T47D (cell line): ENCODE data around the gene TNFRSF12A.

ENCODE experiments used
- DNase-seq, 2 experiments: peaks; one replicate each; pipeline versions ENCODE4 v3.0.0 to v3.0.0-alpha.2; 2011 to 2012; ENCODE audit warnings: low read depth in 1 of 2, low spot score in 1 of 2
- JUND ChIP-seq: IDR thresholded peaks from 2 replicates; pipeline ENCODE4 v1.6.1; 2012; ENCODE audit warnings: low read depth
- in situ Hi-C: cut with HindIII; loops from 2 replicates; pipeline ENCODE4 v1.10.0; 2016; ENCODE audit warnings: low sequenced_read_pairs, low pct_unique_long_range_greater_than_20kb

TNFRSF12A gene

GRCh38 chr16:3027983-3028715 lies 8.0 kb downstream of the TNFRSF12A start:
- in situ Hi-C loops: no loop called here
- no peak for TF ChIP-seq JUND
- peak; percentile 93 to 95 for DNase-seq

- no peak for DNase-seq
- no peak for TF ChIP-seq JUND
- in situ Hi-C loops: no loop called here
Measured at GRCh38 chr16:3028716-3029319, 8.7 kb downstream of the TNFRSF12A start.

GRCh38 chr16:3029491-3030221 lies 9.5 kb downstream of the TNFRSF12A start:
- in situ Hi-C loops: no loop called here
- no peak for DNase-seq
- TF ChIP-seq JUND: no peak

- DNase-seq: no peak
- in situ Hi-C loops: no loop called here
- no peak for TF ChIP-seq JUND
Measured at GRCh38 chr16:3030222-3031212, 10.3 kb downstream of the TNFRSF12A start.

- TF ChIP-seq JUND: no peak
- in situ Hi-C loops: no loop called here
- DNase-seq: no peak
Measured at GRCh38 chr16:3032624-3033023, 12.5 kb downstream of the TNFRSF12A start.

GRCh38 chr16:3035289-3035971 lies 15.3 kb downstream of the TNFRSF12A start:
- TF ChIP-seq JUND: no peak
- no peak for DNase-seq
- in situ Hi-C loops: no loop called here

- in situ Hi-C loops: no loop called here
- DNase-seq: peak; percentile 29 to 57
- TF ChIP-seq JUND: no peak
Measured at GRCh38 chr16:3035972-3036725, 16.0 kb downstream of the TNFRSF12A start.

- in situ Hi-C loops: no loop called here
- no peak for TF ChIP-seq JUND
- DNase-seq: peak; percentile 59 to 85
Measured at GRCh38 chr16:3036726-3037315, 16.7 kb downstream of the TNFRSF12A start, which contains the start of gene BICDL2. Gene BICDL2, minus strand, starts transcription at chr16:3036944. Its CDS starts 1,448 bp downstream, at chr16:3035496.

GRCh38 chr16:3038256-3038655 lies 18.1 kb downstream of the TNFRSF12A start:
- peak in 1 of 2 experiments; percentile 72 for DNase-seq
- in situ Hi-C loops: no loop called here
- no peak for TF ChIP-seq JUND

GRCh38 chr16:3038896-3039295 lies 18.7 kb downstream of the TNFRSF12A start:
- no peak for TF ChIP-seq JUND
- in situ Hi-C loops: no loop called here
- no peak for DNase-seq
